Measurements from ENCODE around the gene SIVA1. TPM values are rescaled to one million over a fixed set of nuclear protein-coding genes. Genes with fewer than 3 reads are reported as not detected.

The SIVA1 gene
- total RNA-seq, 1 donor from 2014 or later = 47.9 TPM

- no peak for DNase-seq
- TF ChIP-seq, protein P1, sequence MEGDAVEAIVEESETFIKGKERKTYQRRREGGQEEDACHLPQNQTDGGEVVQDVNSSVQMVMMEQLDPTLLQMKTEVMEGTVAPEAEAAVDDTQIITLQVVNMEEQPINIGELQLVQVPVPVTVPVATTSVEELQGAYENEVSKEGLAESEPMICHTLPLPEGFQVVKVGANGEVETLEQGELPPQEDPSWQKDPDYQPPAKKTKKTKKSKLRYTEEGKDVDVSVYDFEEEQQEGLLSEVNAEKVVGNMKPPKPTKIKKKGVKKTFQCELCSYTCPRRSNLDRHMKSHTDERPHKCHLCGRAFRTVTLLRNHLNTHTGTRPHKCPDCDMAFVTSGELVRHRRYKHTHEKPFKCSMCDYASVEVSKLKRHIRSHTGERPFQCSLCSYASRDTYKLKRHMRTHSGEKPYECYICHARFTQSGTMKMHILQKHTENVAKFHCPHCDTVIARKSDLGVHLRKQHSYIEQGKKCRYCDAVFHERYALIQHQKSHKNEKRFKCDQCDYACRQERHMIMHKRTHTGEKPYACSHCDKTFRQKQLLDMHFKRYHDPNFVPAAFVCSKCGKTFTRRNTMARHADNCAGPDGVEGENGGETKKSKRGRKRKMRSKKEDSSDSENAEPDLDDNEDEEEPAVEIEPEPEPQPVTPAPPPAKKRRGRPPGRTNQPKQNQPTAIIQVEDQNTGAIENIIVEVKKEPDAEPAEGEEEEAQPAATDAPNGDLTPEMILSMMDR (IDR thresholded peaks at IDR 0.05) = no peak
- ChIA-PET POLR2A (no interaction called here), CTCF (no interaction called here)
- no peak overlapping the region for H3K4me3 Mint-ChIP-seq
- H3K4me1 Mint-ChIP-seq = no peaks in the 10 kb centered on the region
- no peak for ATAC-seq (ENCODE audit: low read depth)
- H3K9me3 Mint-ChIP-seq = no peaks in the 10 kb centered on the region
- no peak overlapping the region for H3K27ac Mint-ChIP-seq
- peaks cover 31% of the 10 kb centered on the region for H3K36me3 Mint-ChIP-seq (ENCODE audit: low read depth)
- intact Hi-C loops (cut with micrococcal nuclease) = no loop called here
- H3K27me3 Mint-ChIP-seq = no peaks in the 10 kb centered on the region
Observed at GRCh38 chr14:104718871-104719270, 34.1 kb upstream of the SIVA1 start.

DNA sequence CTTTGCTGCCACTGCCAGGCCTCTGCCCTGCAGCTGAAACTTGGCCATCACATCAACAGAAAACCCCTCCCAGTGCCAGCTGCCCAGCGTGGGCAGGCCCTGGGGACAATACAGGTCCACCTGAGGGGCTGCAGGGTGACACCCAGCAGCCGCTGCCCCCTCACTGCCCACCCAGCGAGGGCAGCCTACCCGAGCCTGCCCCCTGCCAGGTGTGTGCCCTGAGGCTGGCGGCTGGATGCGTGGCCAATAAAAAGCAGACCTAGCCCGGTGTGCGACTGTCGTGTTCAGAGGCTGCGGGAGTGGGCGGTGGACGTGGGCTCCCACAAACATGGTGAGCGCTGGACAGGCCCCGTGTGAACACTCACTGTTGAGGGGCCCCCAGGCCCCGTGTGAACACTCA, 33.6 kb upstream of the SIVA1 start:
- Mint-ChIP-seq H3K4me1 (no peaks in the 10 kb centered on the region), H3K27me3 (no peaks in the 10 kb centered on the region), H3K9me3 (no peaks in the 10 kb centered on the region), H3K36me3 (ENCODE audit: low read depth) (peaks cover 27% of the 10 kb centered on the region), H3K4me3 (no peak overlapping the region), H3K27ac (no peak overlapping the region)
- intact Hi-C loops (cut with micrococcal nuclease) = no loop called here
- POLR2A ChIA-PET = no interaction called here
- TF ChIP-seq, protein P1 (IDR thresholded peaks at IDR 0.05) = no peak
- ATAC-seq (ENCODE audit: low read depth) = no peak
- CTCF ChIA-PET = no interaction called here
- DNase-seq = no peak

DNA sequence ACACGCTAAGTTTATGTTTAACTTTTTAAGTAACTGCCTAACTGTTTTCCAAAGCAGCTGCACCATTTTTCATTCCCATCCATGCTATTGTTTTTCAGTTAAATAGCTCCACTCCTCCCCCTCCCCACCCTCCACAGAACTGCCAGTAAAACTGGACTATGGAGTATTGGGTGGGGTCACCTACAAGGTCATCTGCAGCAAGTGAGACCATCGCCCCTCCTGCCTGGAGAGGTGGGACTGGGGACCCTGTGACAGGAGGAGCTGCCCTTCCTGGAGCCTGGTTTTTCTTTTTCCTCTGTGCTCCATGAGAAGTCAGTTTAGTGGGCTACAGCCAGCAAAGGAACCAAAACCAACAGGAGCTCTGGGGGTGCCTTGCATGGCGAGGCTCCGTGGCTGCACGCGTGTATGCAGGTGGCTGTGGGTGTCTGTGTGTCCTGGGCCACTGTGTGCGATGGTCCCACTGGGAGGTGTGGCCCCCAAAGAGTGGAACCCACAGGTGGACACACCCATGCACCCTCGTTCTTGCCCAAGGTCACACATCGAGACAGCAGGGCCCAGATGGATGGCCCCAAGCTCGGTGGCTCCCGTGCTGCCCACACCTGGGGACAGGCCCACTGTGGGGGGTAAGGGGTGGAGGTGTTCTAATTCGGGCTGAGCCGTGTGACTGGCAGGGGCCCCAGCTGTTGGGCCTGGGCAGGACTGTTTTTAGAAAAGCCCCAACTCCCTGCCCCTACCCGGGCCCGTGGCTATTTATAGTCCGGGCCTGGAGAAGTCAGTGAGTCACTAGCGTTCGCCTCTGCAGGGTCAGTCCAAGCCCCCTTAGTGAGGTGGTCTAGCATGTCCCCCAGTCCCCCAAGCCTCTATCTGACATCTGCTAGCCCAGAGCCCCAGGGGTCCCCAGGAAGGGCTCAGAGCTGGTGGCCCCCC, 31.2 kb upstream of the SIVA1 start:
- no peak for DNase-seq
- TF ChIP-seq, protein P1 (IDR thresholded peaks at IDR 0.05) = no peak
- Mint-ChIP-seq H3K36me3 (ENCODE audit: low read depth) (peaks cover 12% of the 10 kb centered on the region), H3K9me3 (no peaks in the 10 kb centered on the region), H3K27ac (no peak overlapping the region), H3K4me1 (no peaks in the 10 kb centered on the region), H3K27me3 (peaks cover 3% of the 10 kb centered on the region), H3K4me3 (no peak overlapping the region)
- POLR2A ChIA-PET = no interaction called here
- CTCF ChIA-PET = interaction anchor here (2.6 kb wide), 1 partner anchor 31 kb away, joined by 9 read pairs; the partner anchor contains the start of gene SIVA1
- intact Hi-C loops (cut with micrococcal nuclease) = loop anchor here (5.0 kb wide), 1 partner anchor 326 kb away; no protein-coding TSS in a partner anchor
- ATAC-seq (ENCODE audit: low read depth) = no peak

DNA sequence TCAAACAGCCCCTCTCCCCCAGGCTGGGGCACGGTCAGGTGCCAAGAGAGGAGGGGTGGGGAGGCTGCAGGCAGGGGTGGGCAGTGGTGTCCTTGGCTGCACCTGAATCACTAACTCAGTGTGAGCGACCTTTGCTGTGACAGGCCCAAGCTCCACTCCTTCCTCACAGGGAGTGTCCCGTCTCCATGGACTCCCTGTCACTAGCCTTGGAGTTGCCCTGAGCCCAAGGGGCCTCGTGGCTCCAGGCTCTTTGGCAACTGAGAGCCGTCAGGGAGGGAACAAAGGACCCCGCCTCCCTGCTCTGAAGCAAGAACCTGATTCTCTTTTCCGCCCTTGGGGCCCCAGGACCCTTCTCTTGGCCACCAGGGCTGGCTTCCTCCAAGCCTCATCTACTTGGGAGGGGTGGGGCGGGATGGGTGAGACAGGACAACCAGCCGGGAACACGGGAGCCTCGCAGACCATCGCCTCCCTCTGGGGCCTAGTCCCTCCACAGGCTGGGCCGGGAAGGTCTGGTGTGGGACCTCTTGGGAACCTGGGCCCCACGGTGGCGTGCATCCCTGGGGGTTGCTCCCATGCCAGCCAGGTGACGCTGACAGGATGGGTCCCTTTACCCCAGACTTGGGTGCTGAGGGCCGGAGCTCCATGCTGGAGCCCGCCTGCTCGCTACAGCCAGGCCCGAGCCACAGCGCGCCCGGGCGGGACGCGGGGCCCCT, 29.9 kb upstream of the SIVA1 start:
- TF ChIP-seq, protein P1 (IDR thresholded peaks at IDR 0.05) = no peak
- H3K4me3 Mint-ChIP-seq = no peak overlapping the region
- intact Hi-C loops (cut with micrococcal nuclease) = loop anchor here (1.0 to 5.0 kb wide), 2 partner anchors 102 to 324 kb away; no protein-coding TSS in a partner anchor

More for the DNA sequence above, 29.9 kb upstream of the SIVA1 start:
- ATAC-seq (ENCODE audit: low read depth) (no peak), DNase-seq (no peak)
- Mint-ChIP-seq H3K27ac (no peak overlapping the region), H3K36me3 (ENCODE audit: low read depth) (peaks cover 7% of the 10 kb centered on the region), H3K4me1 (no peaks in the 10 kb centered on the region), H3K27me3 (peaks cover 5% of the 10 kb centered on the region), H3K9me3 (no peaks in the 10 kb centered on the region)
- POLR2A ChIA-PET = interaction anchor here (1.2 kb wide), 1 partner anchor 14 kb away, joined by 4 read pairs; no protein-coding TSS in a partner anchor
- CTCF ChIA-PET = interaction anchor here (0.8 to 2.6 kb wide), 2 partner anchors 30 to 79 kb away, joined by 3 to 9 read pairs; partner anchors contain the start of gene SIVA1
